A549 (cell line): ENCODE data around the gene GNAI2.

Experiments
- CEBPB ChIP-seq, 2 experiments: fragments of >200 bp in 1 of 2; sonication (Bioruptor Twin) in 1 of 2; formaldehyde crosslinking in 1 of 2; IDR thresholded peaks; 2 replicates each; pipeline ENCODE4 v1.6.1; 2012 to 2016
- EP300 ChIP-seq, 2 experiments: fragments of >200 bp; sonication (Bioruptor Twin); formaldehyde crosslinking; IDR thresholded peaks; 2 replicates in 1 of 2; 3 replicates in 1 of 2; pipeline ENCODE4 v1.6.1; 2016 to 2017
- FOSL2 ChIP-seq, 2 experiments: fragments of 450-650 bp in 1 of 2; fragments of >200 bp in 1 of 2; sonication (Bioruptor Twin) in 1 of 2; formaldehyde crosslinking; IDR thresholded peaks; 2 replicates each; pipeline versions ENCODE4 v1.5.0 to v1.6.1; 2016 to 2020; ENCODE audit warnings: mild to moderate bottlenecking in 1 of 2, moderate library complexity in 1 of 2
- MYC ChIP-seq: IDR thresholded peaks from 2 replicates; pipeline ENCODE4 v1.6.1; 2012; ENCODE audit warnings: mild to moderate bottlenecking, inconsistent platforms, low read length, improper control_type of control experiment, borderline replicate concordance
- POLR2AphosphoS2 ChIP-seq: conservative IDR thresholded peaks from 2 replicates; pipeline ENCODE4 v1.6.1; 2012; ENCODE audit warnings: low read length, improper control_type of control experiment, inconsistent platforms
- RAD21 ChIP-seq, 2 experiments: fragments of >200 bp in 1 of 2; sonication (Bioruptor Twin) in 1 of 2; formaldehyde crosslinking in 1 of 2; IDR thresholded peaks in 1 of 2; conservative IDR thresholded peaks in 1 of 2; 2 replicates in 1 of 2; 3 replicates in 1 of 2; pipeline ENCODE4 v1.6.1; 2012 to 2018; ENCODE audit warnings: inconsistent platforms in 1 of 2
- TF ChIP-seq, protein P1 (sequence below): fragments of >200 bp; sonication (Bioruptor Twin); formaldehyde crosslinking; IDR thresholded peaks from 3 replicates; pipeline ENCODE4 v1.5.1; 2016

DNA sequence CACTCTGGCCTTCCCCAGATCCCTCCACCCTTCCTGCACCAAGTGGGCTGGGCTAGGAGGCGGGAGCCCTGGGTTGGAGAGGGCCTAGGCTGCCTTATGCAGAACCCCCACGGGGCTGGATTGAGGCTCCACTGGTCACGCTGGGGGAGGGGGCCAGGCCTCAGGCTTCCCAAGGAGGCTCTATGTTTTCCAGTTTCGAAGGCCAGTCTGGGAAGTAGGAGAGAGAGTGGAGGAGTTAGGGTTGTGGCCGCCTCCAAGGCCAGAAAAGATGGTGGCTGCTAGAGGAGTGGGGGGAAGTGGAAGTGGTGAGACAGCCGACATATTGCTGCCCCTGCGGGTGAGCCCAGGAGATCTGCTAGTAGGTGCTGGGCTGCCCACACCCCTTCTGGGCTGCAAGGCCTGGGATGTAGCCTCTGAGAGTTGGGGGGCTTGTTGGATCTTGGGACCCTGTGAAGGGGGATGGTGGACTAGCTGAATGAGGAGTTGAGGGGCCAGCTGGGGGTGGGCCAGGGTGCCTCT, 1.2 kb downstream of the GNAI2 start:
- TF ChIP-seq EP300 (IDR thresholded peaks at IDR 0.05) (no peak), POLR2AphosphoS2 (no peak), MYC (no peak), FOSL2 (IDR thresholded peaks at IDR 0.05) (no peak), FOSL2 (CRISPR knock-in tag; IDR thresholded peaks at IDR 0.05) (no peak), RAD21 (conservative IDR thresholded peaks at IDR 0.05 in 1 of 2, IDR thresholded peaks at IDR 0.05 in 1 of 2) (no peak), CEBPB (IDR thresholded peaks at IDR 0.05) (no peak)
- TF ChIP-seq, protein P1, sequence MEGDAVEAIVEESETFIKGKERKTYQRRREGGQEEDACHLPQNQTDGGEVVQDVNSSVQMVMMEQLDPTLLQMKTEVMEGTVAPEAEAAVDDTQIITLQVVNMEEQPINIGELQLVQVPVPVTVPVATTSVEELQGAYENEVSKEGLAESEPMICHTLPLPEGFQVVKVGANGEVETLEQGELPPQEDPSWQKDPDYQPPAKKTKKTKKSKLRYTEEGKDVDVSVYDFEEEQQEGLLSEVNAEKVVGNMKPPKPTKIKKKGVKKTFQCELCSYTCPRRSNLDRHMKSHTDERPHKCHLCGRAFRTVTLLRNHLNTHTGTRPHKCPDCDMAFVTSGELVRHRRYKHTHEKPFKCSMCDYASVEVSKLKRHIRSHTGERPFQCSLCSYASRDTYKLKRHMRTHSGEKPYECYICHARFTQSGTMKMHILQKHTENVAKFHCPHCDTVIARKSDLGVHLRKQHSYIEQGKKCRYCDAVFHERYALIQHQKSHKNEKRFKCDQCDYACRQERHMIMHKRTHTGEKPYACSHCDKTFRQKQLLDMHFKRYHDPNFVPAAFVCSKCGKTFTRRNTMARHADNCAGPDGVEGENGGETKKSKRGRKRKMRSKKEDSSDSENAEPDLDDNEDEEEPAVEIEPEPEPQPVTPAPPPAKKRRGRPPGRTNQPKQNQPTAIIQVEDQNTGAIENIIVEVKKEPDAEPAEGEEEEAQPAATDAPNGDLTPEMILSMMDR: no peak
